ENCODE results near the gene ADGRV1. TPM values are rescaled to one million over a fixed set of nuclear protein-coding genes. Genes with fewer than 3 reads are reported as not detected.

The ADGRV1 gene
- total and polyA plus RNA-seq, 2 donors (not counting 3 experiments of a cell fraction or from before 2014, with no cell fraction given), result 0.11 to 0.55 TPM

DNA sequence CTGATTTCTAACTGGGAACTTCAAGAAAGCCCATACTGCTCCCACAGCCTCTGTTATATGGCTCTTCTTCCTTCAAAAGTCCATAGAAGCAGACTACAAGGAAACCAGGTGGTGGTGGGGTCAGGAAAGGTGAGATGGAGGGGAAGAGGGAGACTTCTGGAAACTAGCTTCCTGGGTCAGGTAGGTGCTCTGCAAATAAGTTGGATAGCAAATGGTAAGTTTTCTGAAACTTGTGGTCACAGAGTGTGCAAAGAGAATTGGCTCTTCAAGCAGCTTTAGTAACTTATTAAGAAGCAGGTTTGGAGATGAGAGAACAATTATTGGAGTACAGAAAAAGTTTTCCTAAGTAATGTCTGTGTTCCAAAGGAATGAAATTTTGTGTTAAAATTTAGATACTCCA lies 316.9 kb downstream of the ADGRV1 start:
- no peaks in the 10 kb centered on the region for H3K27me3 ChIP-seq (ENCODE audit: control insufficient read depth in 2 of 2, insufficient read depth in 2 of 2, low read length in 2 of 2)
- no peak overlapping the region for H3K9ac ChIP-seq (replicated peaks; ENCODE audit: extremely low read depth, insufficient read depth, low read length)
- no peaks in the 10 kb centered on the region for H3K79me2 ChIP-seq (ENCODE audit: control insufficient read depth, insufficient read depth, low read length)
- no peak for FAIRE-seq
- ChIA-PET CTCF (no interaction called here), POLR2A (no interaction called here)
- intact Hi-C loops (cut with micrococcal nuclease) (no loop called here), dilution Hi-C loops (cut with MboI; ENCODE audit: extremely low pct_ligation_motif_present, low sequenced_read_pairs) (no loop called here)
- DNase-seq (ENCODE audit: low read depth, low spot score), result no peak
- no peaks in the 10 kb centered on the region for H3K9me1 ChIP-seq (replicated peaks; ENCODE audit: control insufficient read depth, extremely low read depth, insufficient read depth, low read length)
- BruUV-seq (replicated peaks), result no TSS peak
- no peaks in the 10 kb centered on the region for H3K36me3 ChIP-seq (ENCODE audit: control insufficient read depth in 2 of 2, extremely low read depth in 1 of 2, insufficient read depth in 2 of 2, low read length in 2 of 2)
- H3K4me3 ChIP-seq (replicated peaks in 1 of 3; ENCODE audit: insufficient read depth in 1 of 3, low read depth in 1 of 3, low read length in 3 of 3), result no peak overlapping the region
- H3K27ac ChIP-seq (ENCODE audit: insufficient read depth, low read depth, low read length), result no peak overlapping the region
- H2AFZ ChIP-seq (ENCODE audit: low read depth, low read length), result no peak overlapping the region
- H3K9me3 ChIP-seq (replicated peaks; ENCODE audit: control insufficient read depth, insufficient read depth, low read length), result no peaks in the 10 kb centered on the region
- TF ChIP-seq FOS (IDR thresholded peaks at IDR 0.05; ENCODE audit: borderline replicate concordance, insufficient read depth, low read length) (no peak), EZH2 (IDR thresholded peaks at IDR 0.05; ENCODE audit: borderline replicate concordance, low read depth, low read length, severe bottlenecking) (no peak), JUN (IDR thresholded peaks at IDR 0.05; ENCODE audit: borderline replicate concordance, insufficient read depth, insufficient read length, low read depth) (no peak), POLR2AphosphoS5 (IDR thresholded peaks at IDR 0.05; ENCODE audit: insufficient read depth, low read depth, low read length) (no peak), GATA2 (IDR thresholded peaks at IDR 0.05; ENCODE audit: insufficient read depth, insufficient read length, low read depth, low read length) (no peak), POLR2A (IDR thresholded peaks at IDR 0.05; ENCODE audit: low read depth, low read length) (no peak), MYC (IDR thresholded peaks at IDR 0.05; ENCODE audit: low read depth, low read length) (no peak)
- TF ChIP-seq, protein P1, sequence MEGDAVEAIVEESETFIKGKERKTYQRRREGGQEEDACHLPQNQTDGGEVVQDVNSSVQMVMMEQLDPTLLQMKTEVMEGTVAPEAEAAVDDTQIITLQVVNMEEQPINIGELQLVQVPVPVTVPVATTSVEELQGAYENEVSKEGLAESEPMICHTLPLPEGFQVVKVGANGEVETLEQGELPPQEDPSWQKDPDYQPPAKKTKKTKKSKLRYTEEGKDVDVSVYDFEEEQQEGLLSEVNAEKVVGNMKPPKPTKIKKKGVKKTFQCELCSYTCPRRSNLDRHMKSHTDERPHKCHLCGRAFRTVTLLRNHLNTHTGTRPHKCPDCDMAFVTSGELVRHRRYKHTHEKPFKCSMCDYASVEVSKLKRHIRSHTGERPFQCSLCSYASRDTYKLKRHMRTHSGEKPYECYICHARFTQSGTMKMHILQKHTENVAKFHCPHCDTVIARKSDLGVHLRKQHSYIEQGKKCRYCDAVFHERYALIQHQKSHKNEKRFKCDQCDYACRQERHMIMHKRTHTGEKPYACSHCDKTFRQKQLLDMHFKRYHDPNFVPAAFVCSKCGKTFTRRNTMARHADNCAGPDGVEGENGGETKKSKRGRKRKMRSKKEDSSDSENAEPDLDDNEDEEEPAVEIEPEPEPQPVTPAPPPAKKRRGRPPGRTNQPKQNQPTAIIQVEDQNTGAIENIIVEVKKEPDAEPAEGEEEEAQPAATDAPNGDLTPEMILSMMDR (IDR thresholded peaks at IDR 0.05; ENCODE audit: extremely low read depth in 1 of 2, insufficient read depth in 1 of 2, low read depth in 1 of 2, low read length in 2 of 2), result no peak
- TF ChIP-seq, protein P2, sequence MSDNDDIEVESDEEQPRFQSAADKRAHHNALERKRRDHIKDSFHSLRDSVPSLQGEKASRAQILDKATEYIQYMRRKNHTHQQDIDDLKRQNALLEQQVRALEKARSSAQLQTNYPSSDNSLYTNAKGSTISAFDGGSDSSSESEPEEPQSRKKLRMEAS (IDR thresholded peaks at IDR 0.05; ENCODE audit: insufficient read depth, insufficient read length), result no peak
- no peak overlapping the region for H3K4me2 ChIP-seq (ENCODE audit: insufficient read depth, low read length)
- peaks cover 16% of the 10 kb centered on the region for H3K4me1 ChIP-seq (ENCODE audit: control insufficient read depth, extremely low read depth, insufficient read depth, low read length)
- no peaks in the 10 kb centered on the region for H4K20me1 ChIP-seq (replicated peaks; ENCODE audit: control insufficient read depth, extremely low read depth, insufficient read depth, low read length)
